DMS 273 treated with DMSO at 0.1 percent for 48 hours (cell line): ENCODE data around the gene ANKRD34B.
"Not testable (repeated sequence)": the region's sequence is repeated elsewhere in the genome, so short reads cannot be mapped to it uniquely, and the experiment has no call there.

Experiments
- DNase-seq: peaks from one replicate; lab custom pipeline; 2025; lab: John Stamatoyannopoulos, UW

The ANKRD34B gene

DNA sequence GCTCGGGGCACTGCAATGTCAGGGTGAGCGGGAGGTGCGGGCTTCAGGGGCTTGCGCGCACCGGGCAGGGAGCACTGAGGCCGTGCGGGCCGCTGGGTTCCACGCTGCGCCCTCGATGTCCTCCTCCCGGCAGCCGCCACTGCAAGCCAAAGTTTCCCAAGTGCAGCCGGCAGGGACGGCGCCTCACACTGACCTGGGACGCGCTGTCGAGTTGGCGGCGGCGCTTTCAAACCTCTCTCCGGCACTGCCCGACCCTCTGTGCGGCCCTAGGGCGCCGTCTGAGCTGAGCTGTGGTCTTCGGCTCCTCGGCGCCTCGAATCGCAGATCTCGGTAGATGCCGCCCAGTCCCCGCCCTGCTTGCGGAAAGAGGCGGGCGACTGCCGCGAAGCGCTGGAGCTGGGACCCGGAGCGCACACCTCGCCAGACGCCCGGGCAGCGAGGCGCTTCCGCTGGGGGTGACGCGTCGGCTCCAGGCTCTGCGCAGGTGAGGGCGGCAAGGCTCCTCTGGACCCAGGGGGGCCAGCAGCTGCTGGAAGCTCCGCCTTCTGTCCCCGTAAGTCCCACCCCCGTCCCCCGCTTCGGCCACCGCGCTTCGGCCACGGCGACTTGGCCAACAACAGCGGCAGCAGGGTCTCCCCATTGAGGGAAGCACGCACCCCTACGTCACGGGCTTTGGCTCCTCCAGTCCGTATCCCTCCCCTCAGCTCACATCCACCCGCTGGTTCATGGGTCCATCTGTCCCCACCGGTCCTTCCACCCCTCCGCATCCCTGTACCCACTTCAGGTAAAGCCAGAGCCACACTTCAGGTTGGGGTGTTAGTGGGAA is at the start of gene ANKRD34B:
Gene ANKRD34B (minus strand): TSS at position 320 of the 826 bp plus-strand sequence. CDS start 10,261 bp downstream, outside the sequence.
- no peak for DNase-seq

DNA sequence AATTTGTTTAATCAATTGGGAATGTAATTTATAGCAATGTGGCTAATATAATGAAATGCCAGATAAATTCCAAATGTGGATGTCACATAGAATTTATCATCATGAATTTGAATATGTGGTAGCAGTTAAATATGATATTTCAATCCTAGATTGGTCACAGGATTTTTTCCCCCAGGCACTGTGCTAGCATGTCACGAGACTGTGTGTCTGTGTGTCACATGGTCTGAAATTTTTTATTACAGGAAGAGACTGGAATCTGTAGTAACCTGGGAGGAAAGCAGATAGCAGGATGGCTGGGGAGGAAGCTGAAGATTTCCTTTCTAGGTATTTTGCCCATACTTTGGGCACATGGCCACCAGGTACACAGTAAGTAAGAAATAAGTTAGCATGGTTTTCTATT is 49.0 kb upstream of the ANKRD34B start:
- DNase-seq, result no peak

DNA sequence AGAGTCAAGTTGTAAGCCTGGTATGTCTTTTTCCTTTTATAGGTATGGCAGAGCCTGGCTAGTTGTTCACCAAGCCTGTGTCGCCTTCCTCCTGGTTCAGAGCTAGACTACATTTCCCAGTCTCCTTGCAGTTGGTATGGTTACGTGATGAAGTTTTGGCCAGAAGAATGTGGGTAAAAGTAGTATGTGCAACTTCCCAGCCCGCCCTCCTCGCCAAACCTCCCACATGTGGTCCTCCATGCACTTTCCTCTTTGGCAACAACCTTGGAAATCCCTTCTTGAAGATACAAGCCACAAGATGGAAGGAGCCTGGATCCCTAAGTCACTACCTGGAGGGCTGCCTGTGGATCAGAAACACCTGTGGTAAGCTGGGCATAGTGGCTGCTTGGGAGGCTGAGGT is 48.4 kb upstream of the ANKRD34B start:
- no peak for DNase-seq

DNA sequence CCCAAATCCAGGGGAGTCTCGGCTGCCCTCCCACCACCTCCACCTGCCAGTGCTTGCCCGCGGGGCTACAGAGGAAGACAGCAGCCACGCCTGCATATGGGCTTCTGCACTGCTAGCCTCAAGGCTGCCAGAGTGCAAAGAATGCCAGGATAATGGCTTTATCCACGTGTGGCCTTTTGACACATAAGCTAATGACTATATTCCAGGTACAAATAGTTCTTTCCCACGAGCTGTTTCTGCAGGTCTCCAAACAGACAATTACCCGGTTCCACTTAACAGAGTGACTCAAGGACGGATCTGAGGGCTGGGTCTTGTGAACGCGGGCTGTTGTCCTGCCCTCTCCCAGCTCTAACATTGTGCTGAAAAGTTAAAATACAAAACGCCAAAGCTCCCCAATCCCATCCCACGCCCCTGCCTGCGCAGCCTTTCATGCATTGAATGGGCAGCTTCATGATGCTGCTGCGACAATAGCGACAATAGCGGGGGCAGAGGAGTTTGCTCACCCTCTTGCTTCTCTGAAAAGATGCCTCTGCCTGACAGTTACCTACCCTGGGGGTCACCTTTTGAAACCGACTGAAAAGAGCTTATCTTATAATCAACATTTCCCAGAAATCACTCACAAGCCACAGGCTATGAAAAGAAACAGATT is 45.3 kb upstream of the ANKRD34B start:
- no peak for DNase-seq

DNA sequence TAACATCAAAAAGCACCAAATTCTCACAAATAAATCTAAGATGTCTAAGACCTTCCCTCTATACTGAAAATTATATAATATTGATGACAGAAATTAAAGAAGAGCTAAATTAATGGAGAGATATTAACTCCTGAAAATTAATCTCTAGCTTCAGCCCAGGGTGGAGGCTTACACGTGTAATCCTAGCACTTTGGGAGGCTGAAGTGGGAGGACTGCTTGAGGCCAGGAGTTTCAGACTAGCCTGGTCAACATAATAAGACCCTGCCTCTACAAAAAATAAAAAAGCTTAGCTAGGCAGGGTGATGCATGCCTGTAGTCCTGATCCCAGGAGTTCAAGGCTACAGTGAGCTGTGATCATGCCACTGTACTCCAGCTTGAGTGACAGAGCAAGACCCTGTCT is 39.6 kb upstream of the ANKRD34B start:
- no peak for DNase-seq

DNA sequence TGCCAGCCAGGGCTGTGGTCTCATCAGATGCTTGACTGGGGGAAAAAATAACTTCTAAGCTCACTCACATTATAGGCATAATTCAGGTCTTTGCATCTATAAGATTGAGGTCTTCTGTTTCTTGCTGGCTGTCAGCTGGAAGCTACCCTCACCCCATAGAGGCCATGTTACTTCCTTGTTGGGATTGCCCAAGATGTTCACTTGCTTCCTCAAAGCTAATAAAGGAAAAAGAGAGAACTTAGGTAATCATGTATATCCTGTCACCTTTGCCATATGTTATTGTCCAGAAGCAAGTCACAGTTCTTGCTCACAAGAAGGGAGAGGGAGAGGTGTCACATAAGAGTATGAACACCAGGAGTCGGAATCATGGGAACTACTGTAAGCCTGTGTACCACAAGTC is 38.7 kb upstream of the ANKRD34B start:
- DNase-seq, result no peak

DNA sequence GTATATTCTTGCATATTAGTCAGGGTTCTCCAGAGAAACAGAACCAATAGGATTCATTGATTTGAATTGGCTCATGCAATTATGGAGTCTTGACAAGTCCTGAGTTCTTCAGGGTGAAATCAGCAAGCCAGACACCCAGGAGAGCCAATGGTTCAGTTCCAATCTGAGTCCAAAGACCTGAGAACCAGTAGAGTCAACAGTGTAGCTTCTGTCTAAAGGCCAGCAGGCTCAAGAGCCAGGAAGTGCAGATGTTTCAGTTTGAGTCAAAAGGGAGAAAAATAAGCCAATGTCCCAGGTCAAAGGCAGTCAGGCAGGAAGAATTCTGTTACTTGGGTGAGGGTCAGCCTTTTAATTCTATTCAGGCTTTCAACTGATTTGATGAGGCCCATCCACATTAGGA is 37.8 kb upstream of the ANKRD34B start:
- no peak for DNase-seq

DNA sequence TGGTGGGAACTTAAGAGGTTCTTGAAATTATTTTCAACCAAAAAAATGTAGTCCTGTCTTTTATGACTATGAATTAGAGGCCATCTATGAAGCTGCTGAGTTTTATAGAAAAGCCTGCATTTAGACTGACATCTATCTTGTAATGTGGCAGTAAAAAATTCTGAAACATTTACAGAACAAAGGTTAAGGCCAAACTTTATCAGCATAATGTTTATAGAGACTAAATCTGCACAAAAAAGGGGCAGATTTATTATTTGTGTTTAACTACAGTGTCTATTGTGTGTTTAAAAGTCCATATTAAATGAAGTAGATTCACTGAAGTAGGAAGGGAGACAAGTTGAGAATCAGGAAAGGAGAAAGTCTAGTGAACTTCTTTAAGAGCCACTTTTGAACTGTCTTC is 37.3 kb upstream of the ANKRD34B start:
- DNase-seq, result no peak

DNA sequence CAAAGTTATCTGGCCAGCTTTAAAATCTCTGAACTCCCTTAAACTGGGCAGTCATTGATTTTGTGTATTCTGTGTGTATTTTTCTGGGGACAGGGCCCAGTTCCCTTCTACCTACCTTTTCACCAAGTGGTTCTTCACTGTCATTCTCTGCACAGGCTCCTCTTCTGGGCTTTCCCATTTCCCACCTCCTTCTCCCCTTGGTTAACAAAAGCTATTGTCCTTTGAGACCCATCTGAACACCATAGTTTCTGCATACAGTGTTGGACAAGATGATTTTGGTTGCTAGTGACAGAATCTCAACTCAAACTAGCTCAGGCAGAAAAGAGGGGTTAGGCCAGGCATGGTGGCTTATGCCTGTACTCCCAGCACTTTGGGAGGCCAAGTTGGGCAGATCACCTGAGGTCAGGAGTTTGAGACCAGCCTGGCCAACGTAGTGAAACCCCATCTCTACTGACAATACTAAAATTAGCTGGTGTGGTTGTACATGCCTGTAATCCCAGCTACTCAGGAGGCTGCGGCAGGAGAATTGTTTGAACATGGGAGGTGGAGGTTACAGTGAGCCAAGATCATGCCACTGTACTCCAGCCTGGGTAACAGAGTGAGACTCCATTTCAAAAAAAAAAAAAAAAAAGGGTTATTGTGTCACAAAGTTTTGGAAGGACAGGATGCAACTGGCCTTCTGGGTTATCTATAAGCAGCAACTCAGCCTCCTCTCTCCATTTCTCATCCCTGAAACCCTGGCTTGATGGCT is 31.0 kb upstream of the ANKRD34B start:
- DNase-seq, result no peak

DNA sequence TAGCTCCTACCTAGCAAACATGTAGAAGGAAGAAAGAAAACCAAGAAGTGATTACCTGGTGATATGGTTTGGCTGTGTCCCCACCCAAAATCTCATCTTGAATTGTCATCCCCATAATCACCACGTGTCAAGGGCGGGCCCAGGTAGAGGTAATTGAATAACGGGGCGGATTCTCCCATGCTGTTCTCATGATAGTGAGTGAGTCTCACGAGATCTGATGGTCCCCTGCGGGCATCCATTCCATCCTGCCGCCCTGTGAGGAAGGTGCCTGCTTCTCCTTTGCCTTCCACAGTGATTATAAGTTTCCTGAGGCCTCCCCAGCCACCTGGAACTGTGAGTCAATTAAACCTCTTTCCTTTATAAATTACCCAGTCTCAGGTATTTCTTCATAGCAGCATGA is 27.4 kb upstream of the ANKRD34B start:
- no peak for DNase-seq

DNA sequence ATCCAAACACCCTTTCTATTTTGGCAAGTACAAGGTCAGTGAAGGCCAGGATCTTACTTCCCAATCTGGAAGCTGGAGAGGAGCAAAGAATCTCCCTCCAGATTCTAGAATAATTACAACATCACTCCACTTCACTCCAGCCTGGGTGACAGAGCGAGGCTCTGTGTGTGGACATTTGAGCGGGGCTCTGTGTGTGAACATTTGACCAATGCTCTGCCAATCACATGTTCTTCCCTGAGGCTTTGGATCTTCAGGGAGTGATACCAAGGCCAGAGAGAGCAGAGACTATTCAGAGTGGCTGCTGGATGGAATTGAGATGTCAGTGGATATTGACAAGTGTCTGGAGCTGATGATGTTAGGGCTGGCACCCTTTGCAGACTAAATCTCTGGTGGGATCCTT is 24.7 kb upstream of the ANKRD34B start:
- DNase-seq, result no peak

DNA sequence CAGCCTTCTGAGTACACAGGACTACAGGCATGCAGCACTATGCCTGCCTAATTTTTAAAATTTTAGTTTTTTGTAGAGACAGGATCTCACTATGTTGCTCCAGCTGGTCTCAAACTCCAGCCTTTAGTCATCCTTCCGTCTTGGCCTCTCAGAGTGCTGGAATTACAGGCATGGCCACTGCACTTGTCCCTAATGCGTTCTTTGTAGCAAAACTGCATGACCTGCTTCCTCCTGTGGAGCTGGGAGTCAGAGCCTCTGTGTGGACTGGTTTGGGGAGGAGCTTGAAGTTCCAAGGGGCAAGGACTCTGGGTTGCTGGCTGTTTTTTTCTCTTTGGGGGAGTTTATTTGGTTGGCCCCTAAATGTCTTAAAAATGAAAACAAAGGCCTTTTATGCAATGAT is 22.7 kb upstream of the ANKRD34B start:
- no peak for DNase-seq

DNA sequence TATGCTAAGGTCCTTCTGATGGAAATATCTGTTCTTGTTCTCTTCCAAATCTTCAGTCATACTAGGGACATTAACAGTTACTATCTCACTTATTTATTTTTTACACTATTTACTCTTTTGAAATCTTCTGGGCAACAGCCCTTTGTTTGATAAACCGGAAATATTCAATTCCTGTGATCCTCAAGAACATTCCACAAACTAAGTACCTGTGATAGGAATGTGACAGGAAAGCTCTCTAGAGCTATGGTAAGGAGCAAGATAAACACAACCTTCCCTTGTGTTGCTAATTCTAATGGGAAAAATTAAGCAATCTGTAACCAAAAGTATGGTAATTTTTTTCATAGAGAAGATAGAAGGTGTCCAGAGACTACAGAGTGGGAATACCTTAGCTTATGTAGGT is 22.0 kb upstream of the ANKRD34B start:
- DNase-seq, result no peak

DNA sequence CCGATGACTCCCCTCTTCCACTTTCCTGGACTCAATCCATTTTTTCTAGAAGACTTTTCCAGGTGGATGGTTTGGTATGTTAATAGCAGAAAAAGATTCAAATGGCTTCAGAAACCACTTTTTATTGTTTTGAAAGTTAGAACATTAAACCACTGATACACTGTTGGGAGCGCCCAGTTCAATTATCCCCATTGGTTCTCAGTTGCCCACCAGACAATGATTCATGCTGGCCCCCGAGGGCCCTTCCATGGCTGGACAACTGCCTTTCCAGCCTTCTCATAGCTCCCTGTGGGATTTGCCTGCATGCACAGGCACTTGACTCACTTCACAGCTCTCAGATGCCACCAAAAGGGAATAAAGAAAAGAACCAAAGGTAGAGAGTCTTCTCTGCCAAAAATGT is 21.3 kb upstream of the ANKRD34B start:
- no peak for DNase-seq

DNA sequence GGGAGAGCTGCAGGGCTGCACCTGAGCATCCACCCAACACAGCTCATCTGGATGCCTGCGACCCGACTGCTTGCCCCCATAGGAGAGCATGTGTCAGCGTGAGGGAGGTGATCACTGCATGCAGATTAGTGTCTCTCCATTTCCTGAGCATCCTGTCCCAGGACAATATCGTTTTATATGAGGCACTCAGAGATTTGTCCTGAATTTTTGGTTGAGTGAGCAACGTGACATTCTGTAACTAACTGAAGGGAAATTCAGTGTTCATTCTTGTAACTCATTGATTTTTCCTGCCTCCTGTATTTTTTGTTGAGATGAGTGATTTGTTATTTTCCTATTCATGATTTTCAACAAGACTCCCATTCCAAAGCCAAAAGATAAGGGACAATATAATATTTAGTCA is 20.7 kb upstream of the ANKRD34B start:
- no peak for DNase-seq

DNA sequence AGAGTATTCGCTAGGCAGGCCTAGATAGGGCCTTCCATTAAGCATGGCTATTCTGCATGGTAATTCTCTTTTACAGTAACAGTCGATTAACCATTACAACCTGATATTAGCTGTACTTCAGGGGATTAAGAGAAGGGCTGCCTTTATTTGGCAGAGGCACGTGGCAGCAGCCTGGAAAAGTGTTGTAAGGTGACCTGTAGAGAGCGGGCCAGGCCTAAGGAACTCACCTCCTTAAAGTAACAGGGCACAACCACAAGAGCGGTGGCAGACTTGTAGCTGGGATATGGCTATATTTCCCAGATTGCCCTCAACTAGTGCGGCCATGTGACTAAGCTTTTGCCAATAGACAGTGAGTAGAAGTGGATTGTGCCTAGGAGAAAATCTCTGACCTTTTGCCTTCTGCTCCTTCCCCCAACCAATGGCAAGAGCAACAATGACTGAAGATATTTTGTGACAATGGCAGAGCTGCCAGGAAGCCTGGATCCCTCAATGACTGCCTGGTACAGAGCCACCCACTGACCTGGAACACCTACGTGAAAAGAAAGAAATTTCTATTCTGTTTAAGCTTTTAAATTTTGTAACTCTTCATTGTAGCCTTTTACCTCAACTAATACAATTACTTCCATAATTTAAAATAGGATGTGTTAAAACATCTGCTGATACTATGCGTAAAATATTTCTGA is 18.9 kb upstream of the ANKRD34B start:
- DNase-seq, result no peak

DNA sequence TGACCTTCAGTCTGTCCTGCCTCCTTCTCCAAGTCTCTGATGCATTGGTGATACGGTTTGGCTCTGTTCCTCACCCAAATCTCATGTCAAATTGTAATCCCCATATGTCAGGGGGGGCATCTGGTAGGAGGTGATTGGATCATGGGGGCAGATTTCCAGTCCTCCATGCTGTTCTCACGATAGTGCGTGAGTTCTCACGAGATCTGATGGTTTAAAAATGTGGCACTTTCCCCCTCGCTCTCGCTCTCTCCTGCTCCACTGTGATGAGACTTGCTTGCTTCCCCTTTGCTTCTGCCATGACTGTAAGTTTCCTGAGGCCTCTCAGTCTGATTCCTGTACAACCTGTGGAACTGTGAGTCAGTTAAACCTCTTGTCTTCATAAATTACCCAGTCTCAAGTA is 14.7 kb upstream of the ANKRD34B start:
- DNase-seq, result no peak

DNA sequence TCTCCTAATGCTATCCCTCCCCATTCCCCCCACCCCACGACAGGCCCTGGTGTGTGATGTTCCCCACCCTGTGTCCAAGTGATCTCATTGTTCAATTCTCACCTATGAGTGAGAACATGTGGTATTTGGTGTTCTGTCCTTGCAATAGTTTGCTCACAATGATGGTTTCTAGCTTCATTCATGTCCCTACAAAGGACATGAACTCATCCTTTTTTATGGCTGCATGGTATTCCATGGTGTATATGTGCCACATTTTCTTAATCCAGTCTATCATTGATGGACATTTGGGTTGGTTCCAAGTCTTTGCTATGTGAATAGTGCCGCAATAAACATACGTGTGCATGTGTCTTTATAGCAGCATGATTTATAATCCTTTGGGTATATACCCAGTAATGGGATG is 10.2 kb upstream of the ANKRD34B start:
- not testable (repeated sequence) for DNase-seq

DNA sequence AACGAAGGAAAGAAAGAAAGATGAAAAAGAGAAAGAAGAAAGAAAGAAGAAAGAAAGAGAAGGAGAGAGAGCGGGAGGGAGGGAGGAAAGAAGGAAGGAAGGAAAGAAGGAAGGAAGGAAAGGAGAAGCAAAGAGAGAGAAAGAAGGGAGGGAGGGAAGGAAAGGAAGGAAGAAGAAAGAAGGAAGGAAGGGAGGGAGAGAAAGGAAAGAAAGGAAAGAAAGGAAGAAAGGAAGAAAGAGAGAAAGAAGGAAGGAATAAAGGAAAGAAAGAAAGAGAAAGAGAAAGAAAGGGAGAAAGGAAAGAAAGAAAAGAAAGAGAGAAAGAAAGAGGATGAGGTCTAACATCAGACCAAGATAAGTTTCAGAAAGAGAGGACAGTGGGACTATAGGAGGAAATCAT is 9.0 kb upstream of the ANKRD34B start:
- no peak for DNase-seq

DNA sequence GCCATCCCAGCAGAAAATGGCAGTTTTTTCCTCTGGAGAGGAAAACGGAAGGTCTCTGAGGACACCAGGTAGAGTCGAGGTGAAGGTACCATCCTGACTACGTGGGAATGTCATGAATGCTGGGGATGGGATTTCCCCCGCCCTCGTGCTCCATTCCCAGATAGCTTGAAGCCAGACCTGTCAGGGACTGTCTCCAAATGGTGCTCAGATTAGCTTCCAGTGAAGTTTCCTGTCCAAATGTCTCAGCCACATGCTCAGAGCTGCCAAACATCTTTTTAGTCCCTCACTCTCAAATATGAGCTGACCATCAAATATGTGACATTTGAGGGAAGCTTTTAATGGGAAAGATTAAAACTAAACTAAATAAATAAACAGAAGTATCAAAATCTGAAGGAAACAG is 7.6 kb upstream of the ANKRD34B start:
- DNase-seq, result no peak

DNA sequence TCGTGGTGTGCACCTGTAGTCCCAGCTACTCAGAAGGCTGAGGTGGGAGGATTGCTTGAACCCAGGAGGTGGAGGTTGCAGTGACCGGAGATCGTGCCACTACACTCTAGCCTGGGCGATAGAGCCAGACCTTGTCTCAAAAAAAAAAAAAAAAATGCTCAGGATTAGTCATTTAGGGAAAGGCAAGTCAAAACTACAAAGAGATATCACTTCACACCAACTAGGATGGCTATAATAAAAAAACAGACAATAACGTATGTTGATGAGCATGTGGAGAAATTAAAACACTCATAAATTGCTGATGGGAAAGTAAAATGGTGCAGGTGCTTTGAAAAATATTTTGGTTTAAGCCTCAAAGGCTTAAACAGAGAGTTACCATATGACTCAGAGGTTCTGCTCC is 6.3 kb upstream of the ANKRD34B start:
- DNase-seq, result no peak

DNA sequence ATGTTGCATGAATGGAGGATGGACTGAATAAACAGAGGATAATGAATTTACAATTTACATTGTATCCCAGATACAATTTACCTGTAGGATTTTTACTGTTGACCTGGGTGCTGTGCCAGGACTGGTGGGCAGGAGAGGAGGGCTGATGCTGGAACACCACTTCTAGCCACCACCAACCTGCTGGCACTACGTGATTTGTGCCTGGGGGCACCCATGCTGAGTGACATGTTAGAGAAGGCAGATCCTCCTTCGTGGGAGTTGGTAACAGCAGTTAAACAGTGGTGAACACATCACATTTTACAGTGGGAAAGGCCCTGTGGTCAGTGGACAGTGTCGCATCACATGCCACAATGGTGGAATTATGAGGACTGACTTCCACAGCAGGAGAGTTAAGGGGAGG is 3.0 kb upstream of the ANKRD34B start:
- DNase-seq, result no peak
